ENCODE measurements around the gene SAMD15.

Gene SAMD15

GRCh38 chr14:77340389-77340788, 36.8 kb upstream of the SAMD15 start:
- no peak for TF ChIP-seq CTCF (IDR thresholded peaks at IDR 0.05; ENCODE audit: low read length, missing control alignments)
- H3K4me3 ChIP-seq (replicated peaks; ENCODE audit: low read depth, low read length): no peak overlapping the region
- no peak for DNase-seq (ENCODE audit: low read depth)

- TF ChIP-seq CTCF (IDR thresholded peaks at IDR 0.05; ENCODE audit: low read length, missing control alignments): no peak
Observed at GRCh38 chr14:77342726-77343397, 34.3 kb upstream of the SAMD15 start.

GRCh38 chr14:77343662-77344061, 33.5 kb upstream of the SAMD15 start:
- DNase-seq (ENCODE audit: low read depth): no peak
- H3K4me3 ChIP-seq (replicated peaks; ENCODE audit: low read depth, low read length): no peak overlapping the region
- no peak for TF ChIP-seq CTCF (IDR thresholded peaks at IDR 0.05; ENCODE audit: low read length, missing control alignments)

More at GRCh38 chr14:77342726-77343397, 34.3 kb upstream of the SAMD15 start:
- no peak for DNase-seq (ENCODE audit: low read depth)
- H3K4me3 ChIP-seq (replicated peaks; ENCODE audit: low read depth, low read length): no peak overlapping the region

- DNase-seq (ENCODE audit: low read depth): no peak
Observed at GRCh38 chr14:77344377-77344996, 32.7 kb upstream of the SAMD15 start.

GRCh38 chr14:77346495-77346894, 30.7 kb upstream of the SAMD15 start:
- no peak for TF ChIP-seq CTCF (IDR thresholded peaks at IDR 0.05; ENCODE audit: low read length, missing control alignments)
- no peak for DNase-seq (ENCODE audit: low read depth)
- no peak overlapping the region for H3K4me3 ChIP-seq (replicated peaks; ENCODE audit: low read depth, low read length)

More at GRCh38 chr14:77344377-77344996, 32.7 kb upstream of the SAMD15 start:
- H3K4me3 ChIP-seq (replicated peaks; ENCODE audit: low read depth, low read length): no peak overlapping the region
- no peak for TF ChIP-seq CTCF (IDR thresholded peaks at IDR 0.05; ENCODE audit: low read length, missing control alignments)

GRCh38 chr14:77347751-77348150, 29.4 kb upstream of the SAMD15 start:
- H3K4me3 ChIP-seq (replicated peaks; ENCODE audit: low read depth, low read length): no peak overlapping the region
- no peak for TF ChIP-seq CTCF (IDR thresholded peaks at IDR 0.05; ENCODE audit: low read length, missing control alignments)
- peak; percentile 21 for DNase-seq (ENCODE audit: low read depth)

Measured in fibroblast of pulmonary artery (primary cell).